Lower leg skin (tissue), 4 donors: ENCODE results near the gene TTLL4. TPM values are rescaled to one million over a fixed set of nuclear protein-coding genes. Genes with fewer than 3 reads are reported as not detected.

Experiments used
- DNase-seq, 2 donors: peaks; one replicate each; pipeline ENCODE4 v3.0.0-alpha.2; 2019; ENCODE audit warnings: low spot score in 2 of 2
- H3K4me3 ChIP-seq: fragments of 200-600 bp; sonication (generic); 2 replicates; pipeline ENCODE4 v1.5.1; 2017; ENCODE audit warnings: mild to moderate bottlenecking, low read depth; ENCODE audit not compliant: poor library complexity, severe bottlenecking
- CTCF ChIP-seq, 3 donors: fragments of 450-650 bp; IDR thresholded peaks; one replicate each; pipeline ENCODE4 v1.5.1; 2016; ENCODE audit warnings: antibody characterized with exemption in 3 of 3, mild to moderate bottlenecking in 3 of 3, moderate library complexity in 2 of 3
- POLR2A ChIP-seq, 2 donors: fragments of 450-650 bp; IDR thresholded peaks; one replicate each; pipeline ENCODE4 v1.6.1; 2016 to 2017; ENCODE audit warnings: antibody characterized with exemption in 2 of 2, mild to moderate bottlenecking in 1 of 2, moderate library complexity in 1 of 2
- WGBS, 2 donors: methylation state at CpG; one replicate each; pipeline ENCODE4 v1.1.5; 2018; 5-methylcytosine and 5-hydroxymethylcytosine counted together
- intact Hi-C: fragments of 100-400 bp; cut with DNase I; formaldehyde crosslinking; loops from one replicate; pipeline ENCODE4 v1.15.0; 2023; ENCODE audit warnings: low total_unique reads
- total RNA-seq, 4 donors: library from RNA; depleted of rRNA; stranded (reverse); fragments of >200 nt; gene quantifications; one replicate each; pipeline ENCODE4 v1.1.0, GENCODE V29; 2016

The TTLL4 gene
- 10 to 100 TPM in 3 of 4 donors, 1 to 10 TPM in 1; 4.4 to 19.4 (median 17.4) TPM for total RNA-seq

DNA sequence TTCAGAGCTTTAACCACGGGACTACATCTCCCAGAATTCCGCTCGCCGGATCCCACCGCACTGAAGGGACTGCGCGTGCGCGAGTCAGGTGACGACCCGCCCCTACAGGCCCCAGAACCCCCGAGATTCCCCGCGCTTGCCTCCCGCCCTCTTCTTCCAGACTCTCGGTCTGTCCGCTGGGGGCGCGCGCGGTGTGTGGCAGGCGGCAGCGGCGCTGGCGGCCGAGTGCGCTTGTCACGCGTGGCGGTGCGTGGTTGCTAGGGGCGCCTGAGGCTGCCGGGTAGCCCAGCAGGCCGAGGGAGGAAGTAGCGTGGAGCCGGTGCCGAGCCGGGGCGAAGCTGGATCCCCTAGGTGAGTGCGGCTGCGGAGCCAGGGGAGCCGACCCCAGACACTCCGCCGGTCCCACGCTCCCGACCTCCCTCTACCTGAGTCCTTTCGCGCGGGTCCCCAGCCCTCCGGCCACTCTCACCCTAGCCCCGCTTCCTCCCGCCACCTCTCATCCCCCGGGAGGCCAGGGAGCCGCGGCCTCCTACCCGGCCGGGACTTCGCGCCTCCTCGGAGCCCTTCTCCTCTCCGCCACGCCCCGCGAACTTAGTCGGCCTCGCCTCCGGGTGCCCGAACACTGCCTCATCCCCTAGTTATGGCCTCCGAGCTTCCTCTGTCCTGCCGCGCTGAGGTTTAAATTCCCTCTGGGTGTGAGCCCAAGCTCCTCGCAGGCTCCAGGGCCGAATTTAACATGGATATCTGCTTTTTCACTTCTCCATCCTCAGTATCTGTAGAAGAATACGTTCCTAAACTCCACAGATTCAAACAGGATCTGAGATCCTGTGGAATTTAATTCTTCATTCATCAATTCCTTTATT is at the start of gene TTLL4:
Gene TTLL4, plus strand, starts transcription at position 149 of the 863 bp plus-strand sequence. CDS start 26,842 bp downstream, outside the sequence.
- peak; percentile 96 to 100 for DNase-seq
- intact Hi-C loops: no loop called here
- peak within 1 kb of the TSS; percentile 57 for H3K4me3 ChIP-seq
- TF ChIP-seq CTCF (IDR thresholded peaks at IDR 0.05) (peak in 1 of 3 donors; percentile 86), POLR2A (IDR thresholded peaks at IDR 0.05) (no peak)
- WGBS, 2 donors: 0% methylated on average over 65 to 71 of the region's 74 CpGs

DNA sequence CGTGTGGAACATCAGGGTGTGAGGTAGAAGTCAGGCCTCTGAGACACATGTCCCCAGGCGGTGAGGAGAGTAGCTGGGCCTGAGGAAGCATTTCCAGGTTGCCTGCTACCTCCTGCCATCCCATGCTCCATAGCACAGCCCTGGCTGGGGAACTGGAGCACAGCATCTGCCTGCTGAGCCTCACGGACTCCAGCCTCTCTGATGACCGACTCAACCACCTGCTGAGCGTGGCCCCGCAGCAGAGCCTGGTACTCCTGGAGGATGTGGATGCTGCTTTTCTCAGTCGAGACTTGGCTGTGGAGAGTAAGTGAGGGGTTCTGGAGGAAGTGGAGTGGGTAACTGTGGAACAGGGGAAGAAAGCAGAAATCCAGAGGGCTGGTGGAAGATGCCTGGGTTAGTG is 48.3 kb upstream of the TTLL4 start:
- H3K4me3 ChIP-seq: no peak overlapping the region
- TF ChIP-seq POLR2A (IDR thresholded peaks at IDR 0.05): no peak
- TF ChIP-seq CTCF (IDR thresholded peaks at IDR 0.05): no peak
- WGBS, 2 donors: 88 to 89% methylated on average over 7 of the region's 7 CpGs
- DNase-seq: no peak
- intact Hi-C loops: no loop called here

- no peak overlapping the region for H3K4me3 ChIP-seq
- DNase-seq: no peak
- WGBS, 2 donors: 88 to 90% methylated on average over 10 of the region's 10 CpGs
- TF ChIP-seq POLR2A (IDR thresholded peaks at IDR 0.05) (no peak), CTCF (IDR thresholded peaks at IDR 0.05) (no peak)
- intact Hi-C loops: no loop called here
Observed at GRCh38 chr2:218662827-218663226, 47.8 kb upstream of the TTLL4 start.

DNA sequence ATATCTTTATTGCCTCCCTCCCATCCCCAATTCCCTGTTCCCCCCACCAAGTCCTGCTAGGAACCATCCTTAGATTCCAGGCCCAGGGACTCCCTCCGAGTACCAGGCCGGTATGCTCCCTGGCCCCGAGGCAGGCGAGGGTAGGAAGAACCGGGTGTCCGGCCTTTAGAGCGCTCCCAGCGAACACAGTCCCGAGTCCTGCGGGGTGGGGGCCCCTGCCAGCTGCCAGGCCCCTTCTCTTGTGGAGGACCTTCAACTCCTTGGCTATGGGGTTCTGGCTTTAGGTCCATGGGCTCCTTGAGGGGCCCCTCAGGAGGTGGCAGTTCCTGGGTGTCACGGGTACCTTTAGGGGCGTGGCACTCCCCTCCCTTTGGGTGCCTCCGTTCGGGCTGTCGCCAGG is 46.7 kb upstream of the TTLL4 start:
- intact Hi-C loops: no loop called here
- no peak for TF ChIP-seq CTCF (IDR thresholded peaks at IDR 0.05)
- no peak for TF ChIP-seq POLR2A (IDR thresholded peaks at IDR 0.05)
- DNase-seq: no peak
- H3K4me3 ChIP-seq: no peak overlapping the region
- WGBS, 2 donors: 90% methylated on average over 15 of the region's 15 CpGs

DNA sequence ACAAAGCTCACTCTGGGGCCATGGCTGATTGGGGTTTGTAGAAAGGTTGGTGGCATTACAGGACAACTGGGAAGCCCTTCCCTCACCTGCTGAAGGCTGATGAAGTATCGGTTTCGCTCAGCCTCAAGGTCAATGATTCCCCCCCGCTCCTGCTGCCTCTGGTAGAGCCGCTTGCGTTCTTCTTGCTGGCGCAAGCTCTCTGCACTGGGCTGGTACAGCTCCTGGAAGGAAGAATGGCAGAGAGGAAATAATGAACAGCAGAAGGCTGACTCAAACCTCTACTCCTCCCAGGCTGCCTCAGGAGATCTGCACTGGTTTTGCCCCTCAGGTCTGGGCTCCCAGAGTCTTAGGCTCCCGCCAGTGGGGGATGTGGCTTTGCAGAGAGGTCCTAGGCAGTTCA is 46.0 kb upstream of the TTLL4 start:
- intact Hi-C loops: no loop called here
- DNase-seq: no peak
- WGBS, 2 donors: 94 to 97% methylated on average over 7 of the region's 7 CpGs
- H3K4me3 ChIP-seq: no peak overlapping the region
- no peak for TF ChIP-seq POLR2A (IDR thresholded peaks at IDR 0.05)
- no peak for TF ChIP-seq CTCF (IDR thresholded peaks at IDR 0.05)
